CD4-positive, alpha-beta T cell treated with Interleukin-4 for 1 hour (primary cell): ENCODE measurements around the gene UBE2O.

ENCODE experiments used
- DNase-seq, 2 donors: peaks; one replicate each; pipeline ENCODE4 v3.0.0-alpha.2; 2020 to 2022

The UBE2O gene

GRCh38 chr17:76462556-76463290 is 9.8 kb upstream of the UBE2O start:
- DNase-seq, result no peak

DNA sequence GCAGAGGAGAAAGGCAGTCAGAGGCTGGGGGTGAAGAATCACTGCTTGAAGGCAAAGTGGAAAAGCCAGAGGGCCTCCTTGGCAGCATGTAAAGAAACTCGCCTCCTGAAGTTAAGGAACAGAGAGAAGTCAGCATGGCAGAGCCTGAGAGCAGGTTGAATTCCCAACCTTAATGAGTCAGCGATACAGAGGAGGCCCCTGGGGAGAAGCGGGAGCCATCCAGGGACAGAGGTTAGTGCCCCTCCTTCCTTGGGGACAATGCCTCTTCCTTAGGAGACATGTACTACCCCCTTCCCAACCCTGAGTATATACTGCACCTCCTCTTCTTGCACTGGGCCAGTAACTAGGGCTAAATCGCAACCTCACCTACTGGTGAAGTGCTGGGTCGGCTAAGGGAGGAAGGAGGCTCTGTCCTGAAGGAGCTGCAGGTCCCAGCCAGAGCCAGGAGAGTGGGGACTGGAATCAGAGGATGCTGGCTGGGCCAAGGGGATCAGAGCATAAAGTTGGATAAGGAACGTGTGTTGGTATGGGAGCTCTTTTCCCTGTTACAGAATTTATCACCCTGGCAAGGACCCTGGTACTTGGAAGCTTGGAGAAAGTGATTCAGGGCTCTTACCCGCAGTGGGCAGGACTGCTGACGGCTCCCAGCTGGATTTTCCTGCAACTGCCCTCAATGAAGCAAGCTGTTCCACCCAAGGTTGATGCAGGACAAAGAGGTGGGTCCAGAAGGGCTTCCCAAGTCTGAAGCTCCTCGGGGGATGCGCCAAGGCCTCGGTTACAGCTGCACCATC is 9.0 kb upstream of the UBE2O start:
- DNase-seq, result no peak

GRCh38 chr17:76459674-76460073 is 6.7 kb upstream of the UBE2O start:
- no peak for DNase-seq

DNA sequence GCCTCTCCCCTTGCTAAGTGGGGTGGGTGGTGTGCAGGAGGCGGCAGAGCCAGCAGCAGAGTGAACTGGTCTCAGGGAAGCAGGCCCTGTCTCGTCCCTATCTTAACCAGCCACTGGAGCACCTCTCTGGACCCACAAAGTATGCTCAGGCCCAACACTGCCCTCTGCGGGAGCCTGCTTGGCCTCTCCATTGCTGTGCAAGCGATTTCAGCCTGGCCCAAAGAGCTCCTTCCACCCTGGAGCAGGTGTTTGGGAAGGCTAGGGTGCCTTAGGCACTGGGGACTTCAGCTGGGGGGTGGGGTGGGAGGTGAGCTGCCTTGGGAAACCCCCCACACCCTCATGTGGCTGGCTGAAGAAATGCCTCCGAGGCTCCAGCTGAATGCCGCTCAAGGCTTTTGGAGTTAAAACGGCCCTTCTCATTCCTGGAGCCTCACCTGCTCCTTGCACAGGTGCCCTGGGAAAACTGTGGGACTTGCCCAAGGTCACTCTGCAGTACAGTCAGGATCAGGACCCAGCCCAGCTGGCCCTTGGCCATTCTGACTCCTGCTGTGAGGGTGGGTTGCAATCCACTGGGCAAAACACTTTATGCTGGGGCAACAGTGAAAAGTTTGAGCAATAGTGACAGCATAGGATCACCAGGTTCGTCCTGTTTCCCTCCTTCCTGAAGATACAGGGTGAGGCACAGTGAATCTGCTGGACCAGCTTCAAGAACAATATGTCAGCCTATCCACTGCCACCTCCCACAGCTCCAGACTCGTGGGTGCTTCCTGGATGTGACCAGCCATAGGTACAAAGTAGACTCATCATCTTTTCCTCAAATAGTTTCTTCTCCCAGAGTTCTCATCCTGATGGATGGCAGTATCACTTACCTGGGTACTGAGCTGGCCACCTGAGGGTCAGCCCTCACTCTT is 5.9 kb upstream of the UBE2O start:
- peak in 1 of 2 donors; percentile 38 for DNase-seq

DNA sequence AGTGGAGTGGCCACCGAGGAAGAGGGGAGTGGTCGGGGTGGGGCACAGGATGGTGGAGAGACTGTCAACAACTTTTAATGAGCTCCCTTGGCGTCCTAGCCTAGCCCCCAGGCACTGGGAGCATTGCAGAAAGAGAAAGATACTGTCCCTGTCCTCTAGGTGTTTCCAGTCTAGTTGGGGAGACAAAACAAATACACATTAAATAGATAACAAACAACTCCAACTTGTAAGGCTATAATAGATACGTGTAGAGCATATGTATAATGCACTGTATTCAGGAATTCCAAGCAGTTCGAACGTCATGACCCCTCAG is 435 bp upstream of the UBE2O start:
- no peak for DNase-seq

GRCh38 chr17:76452127-76452659 is 759 bp downstream of the UBE2O start:
- no peak for DNase-seq

- DNase-seq, result no peak
These were observed 1.4 kb downstream of the UBE2O start for GRCh38 chr17:76451506-76451905.

DNA sequence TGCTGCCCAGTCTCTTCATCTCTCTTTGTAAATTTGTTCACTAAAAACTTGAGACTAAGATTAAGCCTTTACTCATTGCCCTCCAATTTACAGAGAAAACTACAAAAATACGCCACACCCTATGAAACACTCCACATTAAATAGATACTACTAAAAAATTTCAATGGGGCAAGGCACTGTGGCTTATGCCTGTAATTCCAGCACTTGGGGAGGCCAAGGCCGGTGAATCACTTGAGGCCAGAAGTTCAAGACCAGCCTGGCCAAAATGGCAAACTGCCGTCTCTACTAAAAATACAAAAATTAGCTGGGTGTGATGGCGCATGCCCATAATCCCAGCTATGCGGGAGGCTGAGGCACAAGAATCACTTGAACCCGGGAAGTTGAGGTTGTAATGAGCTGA is 3.8 kb downstream of the UBE2O start:
- no peak for DNase-seq

- no peak for DNase-seq
These were observed 4.9 kb downstream of the UBE2O start for GRCh38 chr17:76447931-76448652.

DNA sequence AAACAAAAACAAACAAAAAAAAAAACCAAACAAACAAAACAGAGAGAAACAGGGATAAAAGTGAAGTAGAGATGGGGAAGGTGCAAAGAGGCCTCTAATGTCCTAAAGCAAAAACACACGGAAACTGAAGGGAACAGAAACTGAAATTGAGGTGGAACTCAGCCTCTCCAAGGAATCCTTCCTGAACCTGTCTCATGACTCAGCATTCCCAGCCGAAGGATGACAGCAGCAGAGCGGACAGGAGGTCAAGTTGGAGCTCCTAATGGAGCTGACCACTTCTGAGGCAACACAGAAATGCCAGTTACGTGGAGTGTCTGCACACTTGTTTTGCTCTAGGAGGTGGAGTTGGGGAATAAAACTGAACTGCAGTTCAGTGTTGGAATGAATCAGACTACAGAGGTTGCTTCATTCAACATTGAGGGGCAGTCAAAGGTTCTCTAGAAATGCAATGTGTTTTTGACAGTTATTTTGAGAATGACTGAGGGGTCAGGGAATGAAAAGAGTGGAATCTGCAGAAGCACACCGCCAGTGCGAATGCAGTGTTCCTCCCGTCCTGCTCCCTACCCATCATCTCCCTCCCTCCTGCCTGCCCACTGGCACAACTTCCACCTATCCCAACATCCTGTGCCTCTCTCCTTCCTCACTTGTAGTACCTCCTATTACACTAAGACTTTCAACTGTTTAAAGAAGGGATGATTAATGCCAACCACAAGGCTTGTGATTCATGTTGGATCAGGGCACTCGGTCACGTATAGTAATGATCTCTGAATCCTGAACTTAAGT is 6.3 kb downstream of the UBE2O start:
- no peak for DNase-seq

GRCh38 chr17:76445697-76446448 is 7.1 kb downstream of the UBE2O start:
- DNase-seq, result no peak

DNA sequence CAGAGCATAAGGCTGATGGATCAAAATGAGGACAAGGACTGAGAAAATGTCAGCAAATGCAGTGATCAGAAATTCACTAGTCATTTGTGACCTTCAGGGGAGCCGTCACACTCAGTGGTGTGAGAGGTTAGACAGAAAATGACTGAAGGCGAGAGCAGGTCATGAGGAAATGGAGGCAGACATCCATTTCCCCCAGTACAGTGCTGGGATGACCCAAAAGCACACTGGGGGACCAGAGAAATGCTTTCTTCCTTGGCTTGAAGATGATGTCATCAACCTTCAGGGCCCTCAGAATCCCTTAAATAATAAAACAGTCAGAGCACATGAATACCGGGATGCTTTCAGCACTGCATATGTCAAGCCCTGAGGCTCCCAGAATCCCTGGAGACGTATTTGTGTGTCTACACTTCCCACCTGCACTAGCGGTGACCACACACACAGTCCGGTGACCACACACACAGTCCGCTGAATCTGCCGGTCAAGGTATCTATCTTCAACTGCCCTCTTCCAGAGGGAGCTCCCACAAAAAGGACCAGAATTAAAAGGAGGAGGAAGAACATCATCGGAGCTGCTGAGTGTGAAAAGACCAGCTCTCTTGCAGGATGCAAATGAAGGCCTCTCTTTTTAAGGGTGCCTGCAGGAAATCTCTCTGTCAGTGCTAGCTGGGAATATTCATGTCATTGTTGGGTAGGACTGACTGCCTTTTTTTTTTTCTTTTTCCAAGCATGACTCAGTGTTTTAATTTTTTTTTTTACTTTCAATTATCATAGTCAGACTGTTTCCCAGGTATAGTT is 8.2 kb downstream of the UBE2O start:
- no peak for DNase-seq

- no peak for DNase-seq
These were observed 10.3 kb downstream of the UBE2O start for GRCh38 chr17:76442341-76443338.

- DNase-seq, result no peak
These were observed 11.1 kb downstream of the UBE2O start for GRCh38 chr17:76441686-76442340.

GRCh38 chr17:76440751-76441362 is 12.1 kb downstream of the UBE2O start:
- DNase-seq, result no peak

DNA sequence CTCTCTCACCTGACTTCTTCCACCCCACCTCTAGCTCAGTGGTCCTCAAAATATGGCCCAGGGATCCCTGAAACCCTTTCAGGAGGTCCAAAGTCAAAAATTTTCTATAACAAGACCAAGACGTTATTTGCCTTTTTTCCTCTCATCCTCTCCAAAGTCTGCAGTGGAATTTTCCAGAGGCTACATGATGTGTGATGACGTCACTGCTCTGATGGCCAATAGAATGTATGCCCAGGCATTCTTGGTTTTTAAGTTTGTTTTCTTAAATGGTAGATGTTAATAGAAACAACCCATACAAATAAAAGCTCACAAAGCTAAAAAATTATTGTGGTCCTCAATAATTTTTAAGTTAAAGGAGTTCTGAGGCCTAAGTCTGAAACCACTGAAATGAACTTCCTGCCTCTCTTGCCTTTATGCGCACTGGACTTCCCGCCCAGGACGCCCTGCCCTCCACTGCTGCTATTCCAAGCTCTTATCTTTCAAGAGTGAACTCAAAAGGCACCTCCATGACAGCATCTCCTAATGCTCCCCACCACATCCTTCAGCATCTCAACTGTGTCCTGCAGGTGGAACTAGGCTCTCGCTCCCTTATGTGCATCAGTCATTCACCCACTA is 13.5 kb downstream of the UBE2O start:
- DNase-seq, result no peak

- DNase-seq, result no peak
These were observed 14.0 kb downstream of the UBE2O start for GRCh38 chr17:76438906-76439305.
